GM19099 (cell line): ENCODE results near the gene ZNF394.

ENCODE experiments used
- POLR2A ChIP-seq: IDR thresholded peaks from 3 replicates; pipeline ENCODE4 v1.6.1; 2011; ENCODE audit warnings: low read depth; ENCODE audit not compliant: insufficient read length; ENCODE audit errors: extremely low read depth

The ZNF394 gene

GRCh38 chr7:99461221-99461620 is 38.9 kb downstream of the ZNF394 start:
- no peak for TF ChIP-seq POLR2A

- TF ChIP-seq POLR2A = no peak
These were observed 39.4 kb downstream of the ZNF394 start for GRCh38 chr7:99460651-99461050.

DNA sequence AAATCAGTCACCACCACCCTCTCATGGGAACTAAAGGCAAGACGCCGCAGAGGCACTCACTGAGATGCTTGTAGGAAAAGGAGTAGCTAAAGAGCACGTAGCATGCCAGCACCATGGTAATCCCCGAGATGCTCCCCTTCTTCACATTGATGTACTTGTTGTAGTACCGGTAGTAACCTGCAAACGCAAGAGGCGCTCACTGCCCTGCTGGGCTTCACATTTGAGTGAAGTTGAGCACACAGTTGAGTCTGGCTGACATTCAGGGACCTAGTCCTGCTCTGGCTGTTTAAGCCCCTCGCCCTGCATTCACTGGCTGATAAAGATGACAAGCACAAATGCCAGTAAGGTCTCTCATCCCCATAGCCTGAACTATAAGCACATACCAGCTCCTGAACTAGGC is 41.0 kb downstream of the ZNF394 start:
- TF ChIP-seq POLR2A = no peak

- no peak for TF ChIP-seq POLR2A
These were observed 42.2 kb downstream of the ZNF394 start for GRCh38 chr7:99457650-99458493.

DNA sequence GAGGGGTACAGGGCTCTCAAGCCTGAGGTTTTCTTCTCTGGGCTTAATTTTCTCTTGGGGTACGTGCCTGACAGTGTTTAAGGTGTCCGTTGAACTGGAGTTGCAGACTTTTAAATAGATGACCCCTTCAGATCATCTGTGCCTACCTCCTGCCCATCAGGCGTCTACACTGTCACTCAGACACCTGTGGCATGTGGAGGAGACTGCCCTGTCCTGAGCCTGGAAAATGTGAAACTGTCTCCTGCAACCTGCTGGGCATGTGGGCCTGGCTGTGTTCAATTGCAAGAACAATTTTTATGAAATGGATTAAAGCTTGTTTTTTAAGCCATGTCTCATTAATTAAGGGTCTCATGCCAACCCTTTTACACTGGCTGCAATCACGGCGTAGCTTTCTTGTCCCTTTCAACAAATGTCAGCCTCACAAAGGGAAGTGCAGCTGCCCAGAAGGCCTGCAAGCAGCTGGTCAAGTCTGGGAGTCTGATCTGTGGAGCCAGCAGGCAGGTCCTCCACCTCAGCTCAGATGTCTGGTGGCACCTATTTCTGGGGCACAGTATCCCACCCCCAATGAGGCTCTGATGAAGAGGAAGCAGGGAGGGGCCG is 42.9 kb downstream of the ZNF394 start:
- no peak for TF ChIP-seq POLR2A

GRCh38 chr7:99456288-99456687 is 43.8 kb downstream of the ZNF394 start:
- TF ChIP-seq POLR2A = no peak

DNA sequence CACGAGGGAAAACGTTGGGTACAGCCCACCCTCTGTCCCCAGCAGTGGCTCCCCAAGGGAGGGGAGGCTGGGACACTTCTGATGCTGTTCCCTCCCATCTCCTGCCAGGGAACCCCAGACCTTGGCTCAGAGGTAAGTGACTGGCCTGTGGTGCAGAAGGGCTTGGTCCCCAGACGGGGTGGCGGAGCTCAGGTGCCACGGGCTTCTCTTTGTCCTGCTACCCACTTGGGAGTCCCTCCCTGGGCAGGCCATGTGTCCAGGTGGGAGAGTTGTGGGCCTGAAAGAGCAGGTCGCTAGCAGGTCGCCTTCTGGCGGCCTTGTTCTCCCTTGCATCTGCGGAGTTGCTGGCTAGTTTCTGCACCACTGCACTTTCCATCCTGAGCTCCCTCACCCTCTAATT is 44.2 kb downstream of the ZNF394 start:
- no peak for TF ChIP-seq POLR2A

DNA sequence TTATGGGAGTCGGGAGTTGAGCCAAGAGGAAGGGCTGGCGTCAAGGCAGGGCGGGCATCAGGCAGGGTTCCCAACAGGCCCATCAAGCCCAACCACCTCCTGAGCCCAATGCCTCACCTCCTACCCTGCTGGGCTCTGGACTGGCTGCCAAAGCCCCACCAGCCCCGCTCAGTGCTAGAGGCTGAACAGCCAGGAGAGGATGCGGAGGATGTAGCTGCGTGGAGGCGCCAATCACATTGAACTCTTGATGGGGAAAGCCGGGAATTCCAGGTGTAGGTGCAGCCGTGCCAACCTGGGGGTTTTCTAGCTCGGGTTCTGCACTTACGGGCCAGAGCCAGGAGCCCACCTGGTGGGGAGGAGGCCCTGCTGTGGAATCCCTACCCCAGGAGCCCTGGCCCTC is 47.0 kb downstream of the ZNF394 start:
- TF ChIP-seq POLR2A = no peak

GRCh38 chr7:99452541-99452940 is 47.5 kb downstream of the ZNF394 start:
- no peak for TF ChIP-seq POLR2A

- TF ChIP-seq POLR2A = no peak
These were observed 48.1 kb downstream of the ZNF394 start for GRCh38 chr7:99451936-99452335.

GRCh38 chr7:99449326-99449725 is 50.8 kb downstream of the ZNF394 start:
- no peak for TF ChIP-seq POLR2A

GRCh38 chr7:99448855-99449254 is 51.2 kb downstream of the ZNF394 start:
- TF ChIP-seq POLR2A = no peak

DNA sequence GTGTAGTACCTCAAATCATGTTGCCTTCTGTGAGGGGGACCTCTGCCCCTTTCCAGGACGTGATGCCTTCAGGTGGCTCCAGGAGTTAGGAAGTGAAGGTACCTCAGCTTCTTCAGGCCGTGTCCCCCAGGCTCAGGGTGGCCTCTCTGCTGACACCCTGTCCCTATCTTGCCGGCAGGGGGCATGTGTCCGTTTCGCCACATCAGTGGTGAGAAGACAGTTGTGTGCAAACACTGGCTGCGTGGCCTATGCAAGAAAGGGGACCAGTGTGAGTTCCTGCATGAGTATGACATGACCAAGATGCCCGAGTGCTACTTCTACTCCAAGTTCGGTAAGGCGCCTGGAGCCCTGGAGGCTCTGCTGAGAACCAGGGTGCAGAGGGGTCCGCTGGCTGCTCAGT is 52.1 kb downstream of the ZNF394 start:
- TF ChIP-seq POLR2A = no peak

GRCh38 chr7:99446096-99446495 is 54.0 kb downstream of the ZNF394 start:
- no peak for TF ChIP-seq POLR2A
